ENCODE data around the gene SLC22A23.

SLC22A23 gene, protein sequence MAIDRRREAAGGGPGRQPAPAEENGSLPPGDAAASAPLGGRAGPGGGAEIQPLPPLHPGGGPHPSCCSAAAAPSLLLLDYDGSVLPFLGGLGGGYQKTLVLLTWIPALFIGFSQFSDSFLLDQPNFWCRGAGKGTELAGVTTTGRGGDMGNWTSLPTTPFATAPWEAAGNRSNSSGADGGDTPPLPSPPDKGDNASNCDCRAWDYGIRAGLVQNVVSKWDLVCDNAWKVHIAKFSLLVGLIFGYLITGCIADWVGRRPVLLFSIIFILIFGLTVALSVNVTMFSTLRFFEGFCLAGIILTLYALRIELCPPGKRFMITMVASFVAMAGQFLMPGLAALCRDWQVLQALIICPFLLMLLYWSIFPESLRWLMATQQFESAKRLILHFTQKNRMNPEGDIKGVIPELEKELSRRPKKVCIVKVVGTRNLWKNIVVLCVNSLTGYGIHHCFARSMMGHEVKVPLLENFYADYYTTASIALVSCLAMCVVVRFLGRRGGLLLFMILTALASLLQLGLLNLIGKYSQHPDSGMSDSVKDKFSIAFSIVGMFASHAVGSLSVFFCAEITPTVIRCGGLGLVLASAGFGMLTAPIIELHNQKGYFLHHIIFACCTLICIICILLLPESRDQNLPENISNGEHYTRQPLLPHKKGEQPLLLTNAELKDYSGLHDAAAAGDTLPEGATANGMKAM

DNA sequence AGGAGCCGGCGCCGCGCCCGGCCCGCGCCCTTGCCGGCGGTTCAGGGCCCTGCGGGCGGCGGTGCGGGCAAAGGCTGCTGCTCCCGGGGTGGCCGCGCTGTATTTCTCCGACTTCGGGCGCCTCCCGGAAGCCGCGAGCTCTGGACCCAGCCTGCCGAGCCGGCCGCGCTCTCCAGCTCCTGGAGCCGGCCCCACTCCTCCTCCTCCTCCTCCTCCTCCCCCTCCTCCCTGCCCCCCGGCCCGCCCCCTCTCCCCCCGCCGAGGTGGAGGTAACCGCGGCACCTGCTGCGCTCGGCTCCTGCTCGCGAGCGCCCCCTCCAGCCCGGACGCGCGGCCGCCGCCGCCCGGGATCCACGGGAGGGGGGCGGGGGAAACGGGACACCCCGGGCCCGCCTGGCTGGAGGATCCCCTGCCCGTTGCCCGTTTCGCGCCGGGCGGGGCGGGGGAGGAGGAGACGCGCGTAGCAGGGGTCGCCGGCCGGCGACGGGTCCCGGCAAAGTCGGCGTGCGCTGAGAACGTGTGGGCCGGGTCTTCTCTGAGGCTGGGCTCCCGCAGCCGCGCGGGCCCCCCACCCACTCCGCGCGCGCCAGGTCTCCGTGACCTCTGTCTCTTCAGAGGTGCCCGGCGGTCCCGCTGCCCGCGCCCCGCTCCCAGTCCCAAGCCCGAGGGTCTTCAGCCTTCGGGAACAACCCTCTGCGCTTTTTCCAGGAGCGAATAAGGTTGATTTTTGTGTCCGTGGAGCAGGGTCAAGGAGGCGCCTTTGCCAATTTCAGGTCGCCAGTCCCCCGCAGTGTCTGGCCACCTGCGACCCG, at the start of gene SLC22A23:
TSS of gene SLC22A23 (minus strand) at position 153 of the 812 bp plus-strand sequence. CDS start 491 bp downstream, outside the sequence.
- DNase-seq = peak; percentile 73 to 77

DNA sequence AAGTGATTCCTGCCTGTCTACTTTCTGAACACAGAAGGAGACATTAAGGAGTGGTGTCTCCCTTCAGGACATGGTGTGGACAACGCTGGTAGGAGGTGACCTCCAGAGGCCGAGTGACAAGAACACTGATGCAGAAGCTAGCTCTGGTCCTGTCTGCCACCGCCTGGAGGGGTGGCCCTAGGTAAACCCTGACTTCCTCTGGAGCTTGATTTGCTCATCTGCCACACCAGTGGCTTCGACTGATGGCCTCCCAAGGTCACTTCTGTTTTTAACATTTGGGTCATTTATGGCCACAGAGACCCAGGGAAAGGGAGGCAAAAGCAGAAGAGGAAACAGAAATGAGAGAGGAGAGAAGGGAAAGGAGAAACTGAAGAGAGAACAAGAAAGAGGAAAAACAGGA, 49.4 kb upstream of the SLC22A23 start:
- DNase-seq = no peak

DNA sequence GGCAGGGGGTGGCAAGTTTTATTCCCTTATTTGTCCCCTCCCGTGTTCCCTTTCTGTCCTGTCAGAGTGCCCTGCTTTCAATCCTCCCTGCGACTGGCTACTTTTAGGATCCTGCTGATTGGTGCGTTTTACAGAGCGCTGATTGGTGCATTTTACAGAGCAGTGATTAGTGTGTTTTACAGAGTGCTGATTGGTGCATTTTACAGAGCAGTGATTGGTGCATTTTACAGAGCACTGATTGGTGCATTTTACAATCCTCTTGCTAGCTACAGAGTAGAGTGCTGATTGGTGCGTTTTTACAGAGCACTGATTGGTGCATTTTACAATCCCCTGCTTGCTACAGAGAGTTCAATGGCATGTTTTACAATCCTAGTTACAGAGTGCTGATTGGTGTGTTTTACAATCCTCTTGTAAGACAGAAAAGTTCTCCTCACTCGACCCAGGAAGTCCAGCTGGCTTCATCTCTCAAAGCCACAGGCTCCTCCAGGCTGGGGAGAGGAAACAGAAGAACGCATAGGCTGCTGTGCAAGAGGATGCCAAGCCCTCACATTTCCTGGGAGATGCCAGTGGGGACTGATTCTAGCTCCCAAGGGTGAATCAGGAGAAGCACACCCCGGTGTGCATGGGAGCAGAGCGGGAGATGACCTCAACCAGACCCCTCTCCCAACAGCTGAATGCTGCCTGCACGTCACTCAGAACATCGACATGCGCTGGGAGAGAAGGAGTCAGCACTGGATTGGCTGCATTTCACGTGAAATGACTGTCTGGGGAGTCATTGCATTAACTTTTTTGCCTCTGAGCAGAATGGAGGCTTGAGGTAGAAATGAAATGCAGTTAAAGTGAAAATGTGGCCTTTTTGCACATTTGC, 48.3 kb upstream of the SLC22A23 start:
- no peak for DNase-seq

DNA sequence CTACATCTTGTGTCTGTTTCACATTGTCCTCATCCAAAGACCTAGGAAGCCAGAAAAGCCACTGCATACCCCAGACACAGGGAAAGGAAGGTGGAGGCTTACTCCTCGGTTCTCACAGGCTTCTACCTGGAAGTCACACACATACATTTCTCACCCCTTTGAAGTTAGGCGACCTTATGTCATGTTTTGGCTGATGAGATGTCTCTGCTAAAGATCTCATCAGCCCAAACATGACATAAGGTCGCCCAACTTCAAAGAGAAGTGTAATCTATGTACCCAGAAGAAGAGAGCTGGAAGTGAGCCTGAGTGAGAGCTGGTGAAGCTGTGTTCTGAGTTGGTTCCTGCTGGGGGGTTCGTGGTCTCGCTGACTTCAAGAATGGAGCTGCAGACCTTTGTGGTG, 47.5 kb upstream of the SLC22A23 start:
- no peak for DNase-seq

DNA sequence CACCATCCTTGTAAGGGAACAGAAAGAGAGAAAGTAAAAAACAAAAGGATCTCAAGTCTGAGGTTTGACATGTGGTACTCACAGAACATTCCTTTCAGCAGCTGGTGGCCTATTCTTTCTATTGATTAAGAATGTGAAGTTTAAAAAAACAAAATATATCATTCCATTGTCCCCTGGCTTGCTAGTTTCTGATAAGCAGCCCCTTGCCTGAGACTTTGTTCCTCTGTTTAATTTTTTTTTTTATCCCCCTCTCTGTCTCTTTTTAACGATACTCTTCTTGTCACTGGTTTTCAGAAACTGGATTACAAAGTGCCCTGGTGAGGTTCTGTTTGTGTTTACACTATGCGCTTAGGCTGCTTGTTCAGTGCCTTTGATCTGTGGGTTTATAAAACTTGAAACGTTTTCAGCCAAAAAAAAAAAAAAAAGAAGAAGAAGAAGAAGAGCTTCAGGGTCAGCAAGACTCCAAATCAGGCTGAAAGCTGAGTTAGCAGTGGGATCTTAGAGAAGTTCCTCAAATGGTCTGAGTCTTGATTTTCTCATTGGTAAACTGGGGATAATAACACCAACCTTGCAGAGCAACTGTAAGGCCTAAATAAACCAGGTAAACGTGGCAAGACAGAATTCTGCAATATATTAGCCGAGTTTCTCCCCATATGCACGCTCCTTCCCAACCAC, 45.1 kb upstream of the SLC22A23 start:
- no peak for DNase-seq

DNA sequence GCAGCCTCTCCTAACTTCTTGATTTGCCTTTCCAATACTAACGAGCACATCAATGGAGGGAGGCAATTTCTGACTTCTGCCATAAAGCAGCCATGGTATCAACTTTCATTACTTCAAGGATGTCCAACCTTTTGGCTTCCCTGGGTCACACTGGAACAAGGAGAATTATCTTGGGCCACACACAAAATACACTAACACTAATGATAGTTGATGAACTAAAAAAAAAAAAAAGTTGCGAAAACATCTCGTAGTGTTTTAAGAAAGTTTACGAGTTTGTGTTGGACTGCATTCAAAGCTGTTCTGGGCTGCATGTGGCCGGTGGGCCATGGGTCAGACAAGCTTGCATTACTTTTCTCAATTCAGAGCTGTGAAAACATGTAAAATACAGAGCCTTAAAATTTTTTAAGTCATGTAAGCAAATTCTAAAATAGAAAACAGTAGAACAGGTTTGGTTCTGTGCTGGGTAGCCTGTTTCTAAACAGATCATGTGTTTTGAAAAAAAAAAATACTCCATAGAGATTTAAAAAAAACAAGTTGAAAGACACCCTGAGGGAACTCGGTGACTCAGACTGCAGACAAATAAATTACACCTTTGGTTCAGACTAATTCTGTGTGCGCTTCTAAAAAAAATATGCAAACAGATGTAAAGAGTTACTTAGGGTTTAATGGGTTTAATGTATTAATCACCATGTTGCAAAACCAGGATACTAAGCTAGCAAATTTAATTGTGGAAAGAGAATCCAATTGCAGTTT, 43.6 kb upstream of the SLC22A23 start:
- no peak for DNase-seq

DNA sequence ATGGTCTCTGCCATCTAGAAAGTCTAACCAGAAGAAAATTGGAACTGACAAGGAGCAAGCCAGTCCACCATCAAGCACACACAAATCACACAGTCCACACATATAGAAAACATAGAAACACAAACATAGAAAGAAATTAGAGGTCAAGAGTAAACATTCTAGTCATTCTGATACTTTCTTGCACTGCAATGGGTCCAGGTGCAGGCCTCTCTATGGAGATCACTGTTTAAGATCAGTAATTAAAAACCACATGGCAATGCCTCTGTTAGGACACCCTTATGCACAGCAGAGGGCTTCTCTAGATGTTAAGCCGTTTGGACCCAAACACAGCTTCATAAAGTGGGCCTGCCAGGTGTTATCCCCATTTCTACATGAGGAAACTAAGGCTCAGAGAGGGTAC, 42.8 kb upstream of the SLC22A23 start:
- no peak for DNase-seq

DNA sequence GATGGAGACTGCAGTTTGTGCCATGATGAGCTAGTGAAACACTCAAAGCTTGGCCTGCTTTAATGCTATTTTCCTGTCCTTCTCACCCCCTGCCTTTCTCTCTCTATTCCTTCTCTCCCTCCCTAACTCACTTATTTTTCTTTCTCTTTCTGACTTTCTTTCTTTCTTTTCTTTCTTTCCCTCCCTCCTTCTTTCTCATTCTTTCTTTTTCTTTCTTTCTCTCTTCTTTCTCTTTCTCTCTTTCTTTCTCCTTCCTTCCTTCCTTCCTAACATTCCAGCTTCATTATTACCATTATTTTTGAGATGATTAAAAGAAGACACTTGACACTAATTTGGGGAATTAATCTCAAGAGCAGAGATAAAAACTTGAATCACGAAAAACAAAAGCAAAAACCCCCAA, 39.5 kb upstream of the SLC22A23 start:
- no peak for DNase-seq

DNA sequence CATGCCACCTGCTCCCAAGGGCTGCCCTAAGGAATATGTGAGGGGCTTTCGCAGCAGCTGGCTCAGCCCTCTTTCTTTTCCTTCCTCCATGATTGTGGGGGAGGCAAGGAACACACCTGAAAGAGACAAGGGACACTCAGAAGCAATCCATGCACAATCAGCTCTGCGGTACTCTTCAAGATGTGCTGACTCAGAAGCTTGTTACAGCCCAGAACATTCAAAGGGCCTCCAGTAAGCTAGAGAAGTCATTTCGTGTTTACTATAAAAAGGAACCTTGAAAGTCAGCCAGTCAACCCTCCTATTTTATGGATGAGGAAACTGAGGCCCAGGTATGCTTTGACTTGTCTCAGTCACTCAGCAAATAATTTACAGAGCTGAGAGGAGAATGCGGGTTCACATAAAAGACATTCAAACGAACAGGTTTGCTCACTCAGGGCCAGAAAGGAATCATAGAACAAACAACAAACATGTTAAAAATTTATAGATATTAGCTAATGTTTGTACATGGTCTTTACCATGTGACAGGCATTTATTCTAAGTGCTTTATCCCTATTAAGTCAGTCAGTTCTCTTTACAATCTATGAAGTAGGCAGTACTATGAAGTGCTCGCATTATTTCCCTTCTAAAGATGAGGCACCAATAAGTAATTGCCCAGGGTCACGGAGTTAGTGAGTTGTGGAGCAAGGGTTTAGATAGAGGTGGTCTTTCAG, 37.7 kb upstream of the SLC22A23 start:
- no peak for DNase-seq

DNA sequence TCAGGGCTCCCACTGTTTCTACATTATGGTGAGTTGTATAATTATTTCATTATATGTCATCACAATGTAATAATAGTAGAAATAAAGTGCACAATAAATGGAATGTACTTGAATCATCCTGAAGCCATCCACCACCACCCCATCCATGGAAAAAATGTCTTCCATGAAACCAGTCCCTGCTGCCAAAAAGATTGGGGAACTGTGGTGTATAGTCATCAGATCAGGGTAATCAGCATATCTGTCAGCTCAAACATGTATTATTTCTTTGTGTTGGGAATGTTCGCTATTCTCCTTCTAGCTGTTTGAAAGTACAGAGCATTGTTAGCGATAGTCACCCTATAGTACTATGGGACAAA, 33.8 kb upstream of the SLC22A23 start:
- no peak for DNase-seq

DNA sequence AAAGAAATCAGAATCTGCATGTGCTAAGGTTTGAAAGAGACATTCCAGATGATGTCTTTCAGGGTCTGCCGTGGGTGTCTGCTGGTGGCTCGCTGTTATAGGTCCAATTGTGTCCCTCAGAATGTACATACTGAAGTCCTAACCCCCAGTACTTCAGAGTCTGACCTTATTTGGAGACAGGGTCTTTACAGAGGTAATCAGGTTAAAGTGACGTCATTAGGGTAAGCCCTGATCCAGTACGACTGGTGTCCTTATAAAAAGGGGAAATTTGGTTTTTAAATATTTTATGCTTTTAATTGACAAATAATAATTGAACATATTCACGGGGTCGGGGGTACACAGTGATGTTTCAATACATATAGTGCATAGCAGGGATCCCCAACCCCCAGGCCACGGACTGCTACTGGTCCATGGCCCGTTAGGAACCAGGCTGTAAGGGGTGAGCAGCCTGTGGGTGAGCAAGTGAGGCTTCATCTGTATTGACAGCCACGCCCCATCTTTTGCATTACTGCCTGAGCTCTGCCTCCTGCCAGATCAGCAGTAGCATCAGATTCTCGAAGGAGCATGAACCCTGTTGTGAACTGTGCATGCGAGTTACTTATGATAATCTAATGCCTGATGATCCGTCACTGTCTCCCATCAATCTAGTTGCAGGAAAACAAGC, 33.2 kb upstream of the SLC22A23 start:
- DNase-seq = no peak

DNA sequence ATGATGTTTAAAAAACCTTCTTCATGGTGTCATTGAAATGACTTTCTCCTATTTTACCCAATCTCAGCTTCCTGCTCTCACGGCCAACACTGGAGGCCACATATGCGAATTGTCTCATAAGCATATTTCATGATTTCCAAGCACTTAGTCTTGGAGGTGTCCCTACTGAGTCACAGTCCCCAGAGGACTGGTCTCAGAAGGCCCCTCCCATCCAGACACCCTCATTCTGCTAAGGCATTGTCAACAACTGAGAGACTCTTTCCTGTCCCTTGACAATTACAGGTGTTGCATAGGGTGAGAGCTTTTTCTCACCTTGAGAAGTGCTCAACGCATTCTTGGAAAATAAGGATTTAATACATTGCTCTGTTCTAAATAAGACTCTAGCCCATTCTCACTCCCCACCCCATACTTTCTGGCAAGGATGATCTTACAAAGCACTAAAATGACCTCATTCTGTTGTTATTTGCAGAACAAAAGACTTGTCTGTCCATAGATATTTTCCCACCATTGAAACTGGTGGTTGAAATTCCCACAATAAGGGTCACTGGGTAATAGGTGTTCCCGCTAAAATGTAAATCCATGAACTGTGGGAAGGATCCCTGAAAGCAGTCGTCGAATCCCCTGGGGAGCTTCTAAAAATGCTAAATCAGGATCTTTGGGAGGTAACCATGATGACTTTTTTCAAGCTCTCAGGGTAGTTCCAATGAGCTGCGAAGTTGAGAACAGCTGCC, 32.3 kb upstream of the SLC22A23 start:
- no peak for DNase-seq

DNA sequence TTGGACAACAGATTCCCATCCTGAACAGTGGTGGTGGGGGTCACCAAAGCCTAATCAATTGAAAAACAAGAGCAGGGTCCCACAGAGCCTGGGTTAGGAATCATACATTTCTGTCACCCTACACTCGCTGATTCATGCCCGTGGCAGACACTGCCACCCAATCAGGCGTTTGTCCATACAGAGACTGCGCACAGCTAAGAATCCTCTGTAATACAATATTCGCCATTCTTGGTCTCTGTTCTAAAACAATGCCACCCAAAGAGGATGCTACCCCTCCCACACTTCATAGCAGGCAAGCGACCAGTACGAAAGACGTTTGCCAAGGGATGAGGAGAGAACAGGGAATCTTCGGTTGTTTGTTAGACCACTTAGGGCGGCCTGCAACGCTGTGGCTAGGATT, 28.1 kb upstream of the SLC22A23 start:
- DNase-seq = no peak

DNA sequence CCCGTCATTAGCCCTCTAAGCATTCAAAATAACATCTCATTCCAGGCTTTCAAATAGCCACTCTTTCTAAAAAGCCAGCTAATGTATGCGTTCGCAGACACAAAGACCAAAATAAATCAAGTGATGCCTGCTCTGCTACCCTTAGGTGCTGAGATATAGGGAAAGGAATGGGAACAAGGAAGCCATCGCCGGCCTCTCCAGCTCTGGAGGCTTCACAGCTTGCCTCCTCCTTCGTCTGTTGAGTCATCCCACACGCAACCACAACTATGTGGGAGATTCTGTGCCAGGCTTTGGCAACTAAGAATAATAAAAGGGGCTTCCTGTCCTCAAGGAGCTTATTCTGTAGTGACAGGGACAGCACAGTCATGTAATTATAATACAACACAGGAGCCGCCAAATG, 27.3 kb upstream of the SLC22A23 start:
- DNase-seq = no peak

DNA sequence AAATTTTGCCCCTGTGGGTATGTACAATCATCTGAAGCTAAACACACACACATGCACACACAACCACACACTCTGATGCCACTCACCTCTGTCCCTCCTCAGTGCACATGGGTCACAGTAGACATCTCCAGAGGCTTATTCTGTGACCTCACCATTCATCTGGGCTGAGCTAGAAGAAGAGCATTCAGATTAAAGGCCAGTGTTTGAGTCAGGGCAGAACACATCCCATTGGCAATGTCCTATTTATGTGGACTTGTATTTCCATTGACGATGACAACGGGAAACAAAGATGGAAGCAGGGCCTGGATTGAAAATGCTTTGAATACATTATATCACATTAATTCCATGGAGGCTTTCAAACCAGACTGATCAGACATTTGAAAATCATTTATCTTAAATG, 26.8 kb upstream of the SLC22A23 start:
- no peak for DNase-seq

DNA sequence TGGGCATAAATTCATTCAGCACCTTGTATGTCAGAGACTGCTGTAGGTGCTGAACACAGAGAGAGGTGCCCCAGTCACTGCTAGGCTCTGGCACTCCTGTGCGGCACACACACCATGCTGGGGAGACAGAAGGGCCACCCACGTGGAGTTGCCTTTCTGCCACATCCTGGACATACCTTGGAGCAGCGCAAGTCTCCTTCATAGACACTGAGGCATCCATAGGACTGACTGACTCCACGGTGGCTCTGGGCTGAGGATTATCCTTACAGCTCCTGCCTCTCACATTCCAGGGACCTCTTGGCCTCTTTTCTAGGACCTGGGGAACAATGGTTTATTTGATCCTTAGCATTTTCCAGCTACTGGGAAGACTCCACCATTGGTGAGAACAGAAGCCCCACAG, 26.0 kb upstream of the SLC22A23 start:
- no peak for DNase-seq

DNA sequence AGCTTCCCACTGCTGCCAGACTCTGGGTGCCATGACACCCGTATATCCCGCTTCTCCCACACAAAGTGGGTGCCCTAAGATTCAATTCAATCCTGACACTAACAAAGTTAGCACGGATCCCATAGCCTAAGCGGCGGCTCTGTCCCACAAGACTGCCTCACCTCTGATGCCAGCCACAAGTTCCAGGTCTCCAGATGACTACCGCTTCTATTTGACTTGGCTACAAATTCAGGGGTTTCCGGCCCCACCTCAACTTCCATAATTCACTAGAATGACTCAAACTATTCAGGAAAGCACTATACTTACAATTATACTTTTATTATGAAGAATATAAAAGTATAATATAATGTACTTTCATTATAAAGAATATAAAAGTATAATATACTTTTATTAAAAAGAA, 24.8 kb upstream of the SLC22A23 start:
- no peak for DNase-seq

DNA sequence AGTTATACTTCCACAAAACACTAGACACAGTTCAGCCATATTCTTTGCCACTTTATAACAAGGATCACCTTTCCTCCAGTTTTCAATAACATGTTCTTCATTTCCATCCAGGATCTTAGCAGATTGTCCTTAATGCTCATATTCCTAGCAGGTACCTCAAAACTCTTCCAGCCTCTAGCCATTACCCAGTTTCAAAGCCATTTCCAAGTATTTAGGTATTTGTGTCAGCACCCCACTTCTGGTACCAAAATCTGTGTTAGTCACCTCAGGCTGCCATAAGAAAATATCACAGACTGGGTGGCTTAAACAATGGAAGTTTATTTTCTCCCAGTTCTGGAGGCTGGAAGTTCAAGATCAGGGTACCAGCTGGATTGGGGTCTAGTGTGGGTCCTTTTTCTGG, 23.2 kb upstream of the SLC22A23 start:
- no peak for DNase-seq

DNA sequence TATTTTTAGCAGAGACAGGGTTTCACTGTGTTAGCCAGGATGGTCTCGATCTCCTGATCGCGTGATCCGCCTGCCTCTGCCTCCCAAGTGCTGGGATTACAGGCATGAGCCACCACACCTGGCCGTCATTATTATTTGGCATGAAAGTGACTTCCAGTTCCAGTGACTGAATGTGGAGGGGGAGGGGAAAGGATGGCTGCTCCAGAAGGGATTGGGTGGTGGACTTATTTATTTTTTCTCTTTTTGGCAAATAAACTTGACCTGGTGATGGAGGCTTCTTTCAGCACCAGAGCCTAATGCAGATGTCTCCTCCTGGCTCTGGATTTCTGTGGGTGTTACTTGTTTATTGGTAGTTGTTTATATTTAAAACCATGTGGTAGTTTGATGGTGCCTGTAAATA, 16.9 kb upstream of the SLC22A23 start:
- DNase-seq = no peak

Data from CD4-positive, alpha-beta T cell treated with Interleukin-1 beta for 1 hour (primary cell).